Chondrocyte (in vitro differentiated cells): Measurements from ENCODE around the gene MRPL40. TPM values are rescaled to one million over a fixed set of nuclear protein-coding genes. Genes with fewer than 3 reads are reported as not detected.
A peak's percentile ranks its signal among the peaks of the same experiment; 100 is the strongest.

ENCODE experiments used
- DNase-seq: peaks from one replicate; pipeline ENCODE4 v3.0.0; 2021; ENCODE audit warnings: mixed read lengths, low spot score
- H3K27ac Mint-ChIP-seq: one replicate; pipeline ENCODE4 v1.8.0; 2021; ENCODE audit warnings: mild to moderate bottlenecking, moderate library complexity, mixed read lengths; ENCODE audit not compliant: unreplicated experiment
- H3K27me3 Mint-ChIP-seq: 2 replicates; pipeline ENCODE4 v1.8.0; 2021; ENCODE audit warnings: low read depth, mixed read lengths
- H3K36me3 Mint-ChIP-seq: 2 replicates; pipeline ENCODE4 v1.8.0; 2021; ENCODE audit warnings: low read depth, mixed read lengths
- H3K4me1 Mint-ChIP-seq: 2 replicates; pipeline ENCODE4 v1.8.0; 2021; ENCODE audit warnings: low read depth, mild to moderate bottlenecking, mixed read lengths
- H3K4me3 Mint-ChIP-seq: one replicate; pipeline ENCODE4 v1.8.0; 2021; ENCODE audit warnings: mild to moderate bottlenecking, moderate library complexity, mixed read lengths; ENCODE audit not compliant: unreplicated experiment
- H3K9me3 Mint-ChIP-seq: 2 replicates; pipeline ENCODE4 v1.8.0; 2021; ENCODE audit warnings: low read depth, mixed read lengths
- CTCF ChIP-seq: fragments of 200-600 bp; sonication (generic); IDR thresholded peaks from 2 replicates; pipeline ENCODE4 v1.5.0; 2021; ENCODE audit warnings: antibody characterized with exemption, mild to moderate bottlenecking, moderate library complexity
- long read RNA-seq: library from polyadenylated mRNA; stranded (forward); transcript quantifications from one replicate; pipeline ENCODE4 v2.0.0, GENCODE V29; 2021
- total RNA-seq: library from RNA; stranded (reverse); gene quantifications from 3 replicates; pipeline ENCODE4 v1.2.1, GENCODE V29; 2021

The MRPL40 gene
- total RNA-seq, result 21.4 to 22.5 TPM (median 21.8 TPM) in 3 replicates
- long read RNA-seq, transcript MRPL40-201 (4 exons, 1,387 nt), result major isoform, 31 of 33 reads
- long read RNA-seq, partial matches to known transcripts, result 0 of 33 reads
- long read RNA-seq, other reads (novel, unspliced or antisense), result 1 of 33 reads

DNA sequence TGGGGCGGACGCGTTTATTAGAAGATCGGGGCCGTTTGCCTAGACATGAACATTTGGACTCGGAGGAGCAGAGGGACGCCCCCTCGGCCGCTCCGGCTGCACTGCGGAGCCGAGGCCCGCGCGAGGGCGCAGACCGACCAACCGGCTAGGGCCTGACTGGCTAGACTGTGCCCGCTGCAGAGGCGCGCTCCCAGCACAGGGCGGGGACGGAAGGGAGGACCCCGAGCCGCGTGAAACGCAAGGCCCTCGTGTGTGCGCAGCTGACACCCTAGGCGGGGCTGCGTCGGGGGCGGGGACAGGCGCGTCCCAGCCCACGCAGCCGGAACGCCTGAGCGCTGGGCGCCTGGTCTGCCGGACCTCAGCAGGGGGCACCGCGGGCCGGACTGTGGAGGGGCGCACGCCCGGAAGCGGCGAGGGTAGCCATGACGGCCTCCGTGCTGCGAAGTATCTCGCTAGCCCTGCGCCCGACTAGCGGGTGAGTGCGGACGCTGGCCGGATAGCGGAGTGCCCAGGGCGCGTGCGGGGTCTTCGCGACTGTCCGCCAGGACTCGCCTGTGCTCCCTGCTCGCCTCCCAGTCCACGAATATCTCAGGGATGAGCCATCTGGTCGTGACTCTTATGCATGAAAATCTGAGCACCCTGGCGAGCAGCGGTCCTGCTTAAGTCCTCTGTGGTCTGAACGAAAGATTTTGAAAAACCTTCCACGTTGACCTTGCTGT, at the start of gene MRPL40:
Gene MRPL40 (plus strand): TSS at position 413 of the 719 bp plus-strand sequence. CDS start 10 bp downstream, at position 423.
- Mint-ChIP-seq H3K9me3 (no peaks in the 10 kb centered on the region), H3K36me3 (peaks cover 4% of the 10 kb centered on the region), H3K27ac (peak within 1 kb of the TSS; percentile 93), H3K4me1 (peaks cover 49% of the 10 kb centered on the region), H3K4me3 (peak within 1 kb of the TSS; percentile 77), H3K27me3 (no peaks in the 10 kb centered on the region)
- peak; percentile 4 for TF ChIP-seq CTCF
- DNase-seq, result peak; percentile 99

DNA sequence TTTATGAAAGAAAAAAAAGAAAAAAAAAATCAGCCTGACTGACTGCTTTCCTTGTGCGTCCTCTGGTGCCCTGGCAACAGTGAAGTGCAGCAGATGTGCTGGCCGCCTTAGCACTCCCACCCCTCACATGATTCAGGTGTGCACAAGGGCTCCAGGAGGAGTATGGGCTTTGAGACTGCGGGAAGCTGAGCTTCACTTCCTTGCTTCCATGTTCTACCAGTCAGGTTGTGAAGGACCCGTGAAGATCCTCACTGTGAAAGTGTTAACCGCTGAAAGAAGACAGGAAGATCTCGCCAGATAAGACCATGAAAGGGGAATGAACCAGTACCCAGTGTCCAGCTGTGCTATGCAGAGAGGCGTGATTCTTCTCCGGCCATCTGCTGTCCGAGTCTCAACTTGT, 49.1 kb upstream of the MRPL40 start:
- Mint-ChIP-seq H3K9me3 (no peaks in the 10 kb centered on the region), H3K27ac (no peak overlapping the region), H3K4me3 (no peak overlapping the region), H3K4me1 (no peaks in the 10 kb centered on the region), H3K27me3 (no peaks in the 10 kb centered on the region), H3K36me3 (peaks cover 39% of the 10 kb centered on the region)
- no peak for TF ChIP-seq CTCF
- DNase-seq, result no peak

- Mint-ChIP-seq H3K4me3 (no peak overlapping the region), H3K36me3 (peaks cover 48% of the 10 kb centered on the region), H3K4me1 (no peaks in the 10 kb centered on the region), H3K27ac (no peak overlapping the region), H3K27me3 (no peaks in the 10 kb centered on the region), H3K9me3 (no peaks in the 10 kb centered on the region)
- DNase-seq, result no peak
- TF ChIP-seq CTCF, result no peak
These were observed 47.0 kb upstream of the MRPL40 start for GRCh38 chr22:19385221-19385906.

DNA sequence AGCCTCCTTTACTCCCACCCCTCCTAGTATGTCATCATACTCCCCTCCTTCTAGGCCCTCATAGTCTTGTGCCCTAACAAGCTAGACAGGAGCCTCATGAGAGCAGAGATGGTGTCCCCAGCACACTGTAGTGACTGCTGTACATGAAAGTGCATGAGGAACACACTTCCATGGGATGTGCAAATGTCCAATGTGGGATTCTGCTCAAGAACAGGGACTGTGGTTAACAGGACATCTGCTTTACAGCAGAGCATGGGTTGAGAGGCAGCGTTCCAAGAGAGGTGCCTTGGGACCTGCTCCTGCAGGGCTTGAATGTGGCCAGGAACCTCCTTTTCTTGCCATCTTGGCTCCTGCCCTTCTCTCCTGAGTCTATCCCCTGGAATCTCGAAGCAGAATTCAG, 46.1 kb upstream of the MRPL40 start:
- H3K36me3 Mint-ChIP-seq, result peaks cover 49% of the 10 kb centered on the region
- no peak for DNase-seq

More for the DNA sequence above, 46.1 kb upstream of the MRPL40 start:
- H3K9me3 Mint-ChIP-seq, result no peaks in the 10 kb centered on the region
- no peak overlapping the region for H3K4me3 Mint-ChIP-seq
- no peaks in the 10 kb centered on the region for H3K4me1 Mint-ChIP-seq
- no peak for TF ChIP-seq CTCF
- H3K27ac Mint-ChIP-seq, result no peak overlapping the region
- no peaks in the 10 kb centered on the region for H3K27me3 Mint-ChIP-seq
